B cell (primary cell): ENCODE results near the gene GRM8. TPM values are rescaled to one million over a fixed set of nuclear protein-coding genes. Genes with fewer than 3 reads are reported as not detected.

Source experiments
- ATAC-seq: fragments of 200-7000 bp; cut with Tn5 transposase; one replicate; pipeline ENCODE4 v1.10.0; 2021; ENCODE audit warnings: low read depth, mild to moderate bottlenecking, moderate number of reproducible peaks, moderate library complexity
- CTCF ChIA-PET: fragments of 350-600 bp; sonication (Branson Sonifier 250); formaldehyde crosslinking; loops from one replicate; lab custom pipeline; 2021; ENCODE audit warnings: antibody characterized with exemption, inconsistent platforms; lab: Charles Lee
- POLR2A ChIA-PET: fragments of 350-600 bp; sonication (Branson Sonifier 250); formaldehyde crosslinking; loops from one replicate; lab custom pipeline; 2021; ENCODE audit warnings: antibody characterized with exemption; lab: Charles Lee
- DNase-seq: peaks from one replicate; pipeline ENCODE4 v3.0.0; 2013
- H2AFZ ChIP-seq: 2 replicates; pipeline ENCODE4 v1.6.1; 2012; ENCODE audit warnings: mild to moderate bottlenecking, low read depth, low read length; ENCODE audit not compliant: insufficient read depth, poor library complexity, severe bottlenecking
- H3K27ac ChIP-seq, 2 donors: 1 replicate in 1 of 2; 2 replicates in 1 of 2; pipeline ENCODE4 v1.5.1; 2012 to 2013; ENCODE audit warnings: low read length in 2 of 2, mild to moderate bottlenecking in 2 of 2, moderate library complexity in 1 of 2
- H3K27me3 ChIP-seq, 4 experiments: fragments of 200-600 bp in 1 of 4; sonication (generic) in 1 of 4; replicated peaks in 1 of 4; 1 replicate in 2 of 4; 2 replicates in 2 of 4; pipeline versions ENCODE4 v1.6.1 to v1.7.0; 2013 to 2016; ENCODE audit warnings: low read length in 3 of 4, mild to moderate bottlenecking in 2 of 4, mixed read lengths in 1 of 4, moderate library complexity in 1 of 4; ENCODE audit not compliant: insufficient read depth in 4 of 4, control insufficient read depth in 3 of 4; ENCODE audit errors: control extremely low read depth in 1 of 4
- H3K36me3 ChIP-seq, 2 experiments: replicated peaks in 1 of 2; 1 replicate in 1 of 2; 2 replicates in 1 of 2; pipeline versions ENCODE4 v1.6.1 to v1.7.1; 2013; ENCODE audit warnings: low read length in 1 of 2; ENCODE audit not compliant: insufficient read depth in 2 of 2, control insufficient read depth in 1 of 2; ENCODE audit errors: control extremely low read depth in 1 of 2, extremely low read depth in 1 of 2
- H3K4me1 ChIP-seq, 2 donors: fragments of 200-600 bp in 1 of 2; sonication (generic) in 1 of 2; 1 replicate in 1 of 2; 2 replicates in 1 of 2; pipeline versions ENCODE4 v1.5.1 to v1.6.1; 2013 to 2017; ENCODE audit warnings: low read length in 2 of 2; ENCODE audit not compliant: control insufficient read depth in 2 of 2, insufficient read depth in 2 of 2
- H3K4me2 ChIP-seq: replicated peaks from 2 replicates; pipeline ENCODE3; 2012; ENCODE audit warnings: mild to moderate bottlenecking, low read depth, low read length; ENCODE audit not compliant: poor library complexity, severe bottlenecking
- H3K4me3 ChIP-seq, 5 experiments: fragments of 200-600 bp in 1 of 5; sonication (generic) in 1 of 5; 1 replicate in 3 of 5; 2 replicates in 2 of 5; pipeline versions ENCODE4 v1.5.1 to v1.7.0; 2011 to 2016; ENCODE audit warnings: low read length in 4 of 5, mild to moderate bottlenecking in 4 of 5, low read depth in 2 of 5, control low read depth in 1 of 5, moderate library complexity in 1 of 5; ENCODE audit not compliant: insufficient read depth in 1 of 5; ENCODE audit errors: control extremely low read depth in 1 of 5, extremely low read depth in 1 of 5
- H3K79me2 ChIP-seq: fragments of 200-600 bp; sonication (generic); one replicate; pipeline ENCODE4 v1.6.0; 2016; ENCODE audit warnings: low read length; ENCODE audit not compliant: control insufficient read depth, insufficient read depth
- H3K9ac ChIP-seq: fragments of 200-600 bp; sonication (generic); 2 replicates; pipeline ENCODE4 v1.6.1; 2017; ENCODE audit warnings: mild to moderate bottlenecking, low read length, moderate library complexity
- H3K9me3 ChIP-seq, 3 donors: one replicate each; pipeline versions ENCODE4 v1.6.1 to v1.7.1; 2013; ENCODE audit warnings: low read length in 2 of 3; ENCODE audit not compliant: control insufficient read depth in 2 of 3, insufficient read depth in 1 of 3; ENCODE audit errors: control extremely low read depth in 1 of 3
- H4K20me1 ChIP-seq: 2 replicates; pipeline ENCODE4 v1.6.0; 2012; ENCODE audit warnings: mild to moderate bottlenecking, low read length; ENCODE audit not compliant: insufficient read depth, control insufficient read depth, poor library complexity, severe bottlenecking
- H3K27ac Mint-ChIP-seq: one replicate; pipeline ENCODE4 v1.8.0; 2021; ENCODE audit warnings: mixed read lengths
- H3K27me3 Mint-ChIP-seq: one replicate; pipeline ENCODE4 v1.8.0; 2021; ENCODE audit warnings: mixed read lengths
- H3K4me1 Mint-ChIP-seq: one replicate; pipeline ENCODE4 v1.8.0; 2021; ENCODE audit warnings: mixed read lengths
- H3K4me3 Mint-ChIP-seq: one replicate; pipeline ENCODE4 v1.8.0; 2021; ENCODE audit warnings: mixed read lengths
- H3K9me3 Mint-ChIP-seq: one replicate; pipeline ENCODE4 v1.8.0; 2022; ENCODE audit warnings: mixed read lengths; ENCODE audit not compliant: insufficient read depth
- CTCF ChIP-seq: fragments of 200-600 bp; IDR thresholded peaks from one replicate; pipeline ENCODE4 v1.8.0; 2022; ENCODE audit warnings: antibody characterized with exemption, mild to moderate bottlenecking
- EZH2 ChIP-seq: IDR thresholded peaks from 2 replicates; pipeline ENCODE4 v1.6.1; 2012; ENCODE audit warnings: borderline replicate concordance, low read depth, mild to moderate bottlenecking, moderate library complexity, low read length; ENCODE audit not compliant: insufficient read depth, poor library complexity, severe bottlenecking
- intact Hi-C: fragments of 100-400 bp; cut with micrococcal nuclease; formaldehyde crosslinking; loops from one replicate; pipeline ENCODE4 v1.10.0; 2022
- polyA plus RNA-seq: library from polyadenylated mRNA; depleted of rRNA; stranded (reverse); fragments of >200 nt; gene quantifications from 2 replicates; pipeline ENCODE4 v1.2.3, GENCODE V29; 2012
- total RNA-seq, 2 donors: library from RNA; stranded (reverse); fragments of 120-200 nt in 1 of 2; gene quantifications; 1 replicate in 1 of 2; 2 replicates in 1 of 2; pipeline versions ENCODE4 v1.2.3 to v1.2.4, GENCODE V29; 2013 to 2022

Gene GRM8
- total and polyA plus RNA-seq, 2 donors (not counting 1 experiment from before 2014, with no cell fraction given), result not detected

- H3K4me1 Mint-ChIP-seq, result no peaks in the 10 kb centered on the region
- intact Hi-C loops, result no loop called here
Observed at GRCh38 chr7:127047521-127047920, 205.2 kb downstream of the GRM8 start.

More at GRCh38 chr7:127047521-127047920, 205.2 kb downstream of the GRM8 start:
- Histone ChIP-seq H3K9ac (no peak overlapping the region), H3K27ac (no peak overlapping the region), H3K79me2 (no peaks in the 10 kb centered on the region), H3K36me3 (no peaks in the 10 kb centered on the region), H3K4me3 (no peak overlapping the region), H2AFZ (no peak overlapping the region), H3K4me1 (no peaks in the 10 kb centered on the region), H3K27me3 (no peaks in the 10 kb centered on the region), H4K20me1 (no peaks in the 10 kb centered on the region), H3K4me2 (no peak overlapping the region), H3K9me3 (no peaks in the 10 kb centered on the region)
- ChIA-PET POLR2A (no interaction called here), CTCF (no interaction called here)
- no peak overlapping the region for H3K27ac Mint-ChIP-seq
- DNase-seq, result no peak
- no peaks in the 10 kb centered on the region for H3K9me3 Mint-ChIP-seq
- H3K27me3 Mint-ChIP-seq, result no peaks in the 10 kb centered on the region
- no peak overlapping the region for H3K4me3 Mint-ChIP-seq
- ATAC-seq, result no peak
- TF ChIP-seq CTCF (no peak), EZH2 (no peak)
